Measurements from ENCODE around the gene ALDH1B1. TPM values are rescaled to one million over a fixed set of nuclear protein-coding genes. Genes with fewer than 3 reads are reported as not detected.
A peak's percentile ranks its signal among the peaks of the same experiment; 100 is the strongest.

The ALDH1B1 gene
- total RNA-seq, 1 donor, result 14.3 TPM

- no peak overlapping the region for H3K4me3 ChIP-seq (ENCODE audit: low read depth, low read length)
- DNase-seq (ENCODE audit: low read depth), result no peak
- TF ChIP-seq CTCF (IDR thresholded peaks at IDR 0.05; ENCODE audit: insufficient read depth, low read length), result no peak
Observed at GRCh38 chr9:38356851-38357250, 35.7 kb upstream of the ALDH1B1 start.

GRCh38 chr9:38357350-38358114 lies 35.0 kb upstream of the ALDH1B1 start:
- H3K4me3 ChIP-seq (ENCODE audit: low read depth, low read length), result no peak overlapping the region
- DNase-seq (ENCODE audit: low read depth), result no peak
- no peak for TF ChIP-seq CTCF (IDR thresholded peaks at IDR 0.05; ENCODE audit: insufficient read depth, low read length)

GRCh38 chr9:38358390-38359296 lies 33.9 kb upstream of the ALDH1B1 start:
- no peak overlapping the region for H3K4me3 ChIP-seq (ENCODE audit: low read depth, low read length)
- no peak for TF ChIP-seq CTCF (IDR thresholded peaks at IDR 0.05; ENCODE audit: insufficient read depth, low read length)
- no peak for DNase-seq (ENCODE audit: low read depth)

GRCh38 chr9:38359297-38359653 lies 33.2 kb upstream of the ALDH1B1 start:
- no peak for DNase-seq (ENCODE audit: low read depth)
- TF ChIP-seq CTCF (IDR thresholded peaks at IDR 0.05; ENCODE audit: insufficient read depth, low read length), result no peak
- H3K4me3 ChIP-seq (ENCODE audit: low read depth, low read length), result no peak overlapping the region

- DNase-seq (ENCODE audit: low read depth), result peak; percentile 32
- H3K4me3 ChIP-seq (ENCODE audit: low read depth, low read length), result no peak overlapping the region
- TF ChIP-seq CTCF (IDR thresholded peaks at IDR 0.05; ENCODE audit: insufficient read depth, low read length), result no peak
Observed at GRCh38 chr9:38359689-38360385, 32.7 kb upstream of the ALDH1B1 start.

- no peak for DNase-seq (ENCODE audit: low read depth)
- H3K4me3 ChIP-seq (ENCODE audit: low read depth, low read length), result no peak overlapping the region
- TF ChIP-seq CTCF (IDR thresholded peaks at IDR 0.05; ENCODE audit: insufficient read depth, low read length), result no peak
Observed at GRCh38 chr9:38360839-38361472, 31.5 kb upstream of the ALDH1B1 start.
